HG03045 (cell line): Measurements from ENCODE around the gene NEDD8.
A peak's percentile ranks its signal among the peaks of the same experiment; 100 is the strongest.

Source experiments
- ATAC-seq: cut with Tn5 transposase; IDR thresholded peaks from one replicate; pipeline ENCODE4 v1.9.1; 2021; ENCODE audit warnings: mild to moderate bottlenecking, moderate library complexity; ENCODE audit not compliant: unreplicated experiment

Gene NEDD8

GRCh38 chr14:24182110-24182882, 49.9 kb downstream of the NEDD8 start:
- no peak for ATAC-seq

GRCh38 chr14:24181371-24182077, 50.6 kb downstream of the NEDD8 start:
- no peak for ATAC-seq

GRCh38 chr14:24179961-24180796, 52.0 kb downstream of the NEDD8 start:
- no peak for ATAC-seq

- ATAC-seq: no peak
Measured at GRCh38 chr14:24179294-24179960, 52.7 kb downstream of the NEDD8 start.

- no peak for ATAC-seq
Measured at GRCh38 chr14:24178399-24179178, 53.6 kb downstream of the NEDD8 start.

GRCh38 chr14:24177891-24178290, 54.3 kb downstream of the NEDD8 start:
- no peak for ATAC-seq

- ATAC-seq: no peak
Measured at GRCh38 chr14:24177041-24177825, 54.9 kb downstream of the NEDD8 start.

GRCh38 chr14:24176599-24176998, 55.6 kb downstream of the NEDD8 start:
- no peak for ATAC-seq

GRCh38 chr14:24172871-24173281, 59.3 kb downstream of the NEDD8 start:
- no peak for ATAC-seq

GRCh38 chr14:24172261-24172860, 59.8 kb downstream of the NEDD8 start:
- ATAC-seq: no peak

- ATAC-seq: peak; percentile 59
Measured at GRCh38 chr14:24171422-24172260, 60.5 kb downstream of the NEDD8 start, which contains the start of gene REC8. Gene REC8, plus strand, starts transcription at chr14:24172080. Its CDS starts 473 bp downstream, at chr14:24172553.

- ATAC-seq: no peak
Measured at GRCh38 chr14:24167469-24168114, 64.6 kb downstream of the NEDD8 start.
